GM12801 (cell line): ENCODE data around the gene CFAP221.

Experiments used
- TF ChIP-seq, protein P1 (sequence below): IDR thresholded peaks from one replicate; pipeline ENCODE4 v1.5.1; 2011; ENCODE audit warnings: control low read depth; ENCODE audit not compliant: insufficient read length; ENCODE audit errors: extremely low read depth

The CFAP221 gene

DNA sequence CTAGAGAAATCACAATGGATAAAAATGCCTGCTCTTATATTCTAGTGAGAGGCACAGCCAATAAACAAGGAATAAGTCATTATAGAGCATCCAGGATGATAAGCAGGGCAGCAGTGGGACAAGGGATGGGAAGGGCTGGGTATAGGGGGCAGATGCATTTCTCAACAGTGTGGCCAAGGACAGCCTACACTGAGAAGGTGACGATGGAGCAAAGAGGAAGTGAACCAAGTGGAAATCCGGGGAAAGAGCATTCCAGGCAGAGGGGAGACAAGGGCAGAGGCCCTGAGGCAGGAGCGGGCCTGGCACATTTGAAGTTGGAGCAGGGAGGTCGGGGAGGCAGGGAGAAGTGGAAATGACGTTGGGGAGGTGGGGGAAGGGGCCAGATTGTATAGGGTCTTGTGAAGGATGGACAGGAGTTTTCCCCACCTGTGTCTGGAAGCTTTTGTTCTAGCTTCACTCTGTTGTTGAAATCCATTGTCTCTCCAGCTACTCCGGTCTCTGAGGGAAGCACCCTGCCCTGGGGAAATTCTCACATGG is 152.3 kb downstream of the CFAP221 start:
- TF ChIP-seq, protein P1, sequence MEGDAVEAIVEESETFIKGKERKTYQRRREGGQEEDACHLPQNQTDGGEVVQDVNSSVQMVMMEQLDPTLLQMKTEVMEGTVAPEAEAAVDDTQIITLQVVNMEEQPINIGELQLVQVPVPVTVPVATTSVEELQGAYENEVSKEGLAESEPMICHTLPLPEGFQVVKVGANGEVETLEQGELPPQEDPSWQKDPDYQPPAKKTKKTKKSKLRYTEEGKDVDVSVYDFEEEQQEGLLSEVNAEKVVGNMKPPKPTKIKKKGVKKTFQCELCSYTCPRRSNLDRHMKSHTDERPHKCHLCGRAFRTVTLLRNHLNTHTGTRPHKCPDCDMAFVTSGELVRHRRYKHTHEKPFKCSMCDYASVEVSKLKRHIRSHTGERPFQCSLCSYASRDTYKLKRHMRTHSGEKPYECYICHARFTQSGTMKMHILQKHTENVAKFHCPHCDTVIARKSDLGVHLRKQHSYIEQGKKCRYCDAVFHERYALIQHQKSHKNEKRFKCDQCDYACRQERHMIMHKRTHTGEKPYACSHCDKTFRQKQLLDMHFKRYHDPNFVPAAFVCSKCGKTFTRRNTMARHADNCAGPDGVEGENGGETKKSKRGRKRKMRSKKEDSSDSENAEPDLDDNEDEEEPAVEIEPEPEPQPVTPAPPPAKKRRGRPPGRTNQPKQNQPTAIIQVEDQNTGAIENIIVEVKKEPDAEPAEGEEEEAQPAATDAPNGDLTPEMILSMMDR, result no peak

DNA sequence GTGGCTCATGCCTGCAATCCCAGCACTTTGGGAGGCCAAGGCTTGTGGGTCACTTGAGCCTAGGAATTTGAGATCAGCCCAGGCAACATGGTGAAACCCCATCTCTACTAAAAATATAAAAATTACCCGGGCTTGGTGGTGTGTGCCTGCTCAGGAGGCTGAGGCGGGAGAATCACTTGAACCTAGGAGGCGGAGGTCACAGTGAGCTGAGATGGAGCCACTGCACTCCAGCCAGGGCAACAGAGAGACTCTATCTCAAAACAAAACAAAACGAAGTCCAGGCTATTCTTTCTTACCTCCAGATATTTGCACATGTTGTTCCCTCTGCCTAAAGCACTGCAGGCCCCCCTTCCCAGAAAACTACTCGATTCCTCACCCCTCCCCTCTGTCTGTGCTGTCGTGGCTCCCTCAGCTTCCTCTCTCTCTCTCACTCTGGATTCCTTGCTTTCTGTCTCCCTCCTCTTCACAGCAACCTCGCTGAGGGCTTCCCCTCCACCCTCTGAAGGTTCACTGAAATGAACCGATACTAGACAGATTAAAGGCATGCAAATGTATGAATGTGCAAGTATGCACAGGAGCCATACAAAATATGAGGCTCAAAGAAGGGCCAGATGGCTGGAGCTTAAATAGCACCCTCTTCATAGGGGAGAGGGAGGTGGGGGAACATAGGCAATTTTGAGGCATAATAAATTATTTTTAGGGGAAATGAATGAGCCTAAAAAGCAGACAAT is 153.2 kb downstream of the CFAP221 start:
- TF ChIP-seq, protein P1, result no peak

DNA sequence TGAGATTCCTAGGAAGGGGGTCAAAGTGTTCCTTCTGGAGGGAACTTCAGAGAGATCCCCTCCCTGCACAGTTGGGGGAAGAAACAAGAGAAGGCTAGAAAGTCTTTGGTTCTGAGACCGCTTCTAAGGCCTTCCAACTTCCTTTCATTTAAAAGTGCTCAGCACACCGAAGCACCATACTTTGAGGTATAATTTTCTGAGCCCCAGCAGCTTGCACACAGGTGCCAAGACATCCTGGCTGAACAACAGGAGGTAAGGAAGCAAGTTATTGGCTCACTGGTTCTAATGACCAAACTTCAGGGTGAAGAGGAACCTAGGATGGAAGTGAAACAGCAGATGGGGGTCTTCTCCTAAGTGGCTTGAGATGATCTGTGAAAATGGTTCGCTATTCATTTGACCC is 154.0 kb downstream of the CFAP221 start:
- TF ChIP-seq, protein P1, result no peak

DNA sequence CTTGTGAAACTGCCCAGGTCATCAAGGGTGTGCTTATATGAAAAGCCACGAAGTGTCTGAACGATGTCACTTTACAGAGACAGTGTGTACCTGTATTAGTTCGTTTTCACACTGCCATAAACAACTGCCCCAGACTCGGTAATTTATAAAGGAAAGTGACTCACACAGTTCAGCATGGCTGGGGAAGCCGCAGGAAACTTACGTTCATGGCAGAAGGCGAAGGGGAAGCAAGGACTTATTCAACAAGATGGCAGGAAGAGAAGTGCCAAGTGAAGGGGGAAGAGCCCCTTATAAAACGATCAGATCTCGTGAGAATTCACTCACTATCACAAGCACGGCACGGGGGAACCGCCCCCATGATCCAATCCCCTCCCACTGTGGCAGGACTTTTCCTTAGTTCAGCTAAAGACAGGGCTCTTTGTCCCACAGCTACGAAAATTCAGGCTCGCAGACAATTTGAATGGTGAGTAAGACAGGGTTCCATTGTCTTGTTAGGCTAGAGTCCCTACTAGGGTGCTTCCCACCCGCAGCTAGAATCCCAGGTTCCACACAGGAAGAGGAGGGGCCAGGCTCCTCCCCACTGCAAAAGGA is 154.9 kb downstream of the CFAP221 start:
- TF ChIP-seq, protein P1, result no peak

GRCh38 chr2:119700866-119701265 is 156.6 kb downstream of the CFAP221 start:
- TF ChIP-seq, protein P1, result no peak

DNA sequence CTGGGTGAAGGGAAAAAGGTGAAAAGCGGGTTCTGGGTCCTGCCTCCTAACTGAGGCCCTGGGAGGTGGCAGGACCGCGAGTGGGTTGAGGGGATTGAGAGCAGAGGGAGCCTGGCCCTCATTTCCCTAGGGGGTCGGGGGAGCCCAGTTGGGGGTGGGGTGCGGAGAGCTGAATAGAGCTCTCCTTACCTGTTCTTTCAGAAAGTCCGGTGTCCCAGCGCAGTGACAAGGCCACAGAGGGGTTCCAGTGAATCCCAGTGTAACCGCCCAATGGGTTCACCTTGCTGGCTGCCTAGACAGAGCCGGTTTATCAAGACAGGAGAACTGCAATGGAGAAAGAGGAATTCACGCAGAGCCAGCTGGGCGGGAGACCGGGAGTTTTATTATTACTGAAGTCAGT is 157.1 kb downstream of the CFAP221 start:
- TF ChIP-seq, protein P1, result no peak

GRCh38 chr2:119702203-119702917 is 158.1 kb downstream of the CFAP221 start:
- TF ChIP-seq, protein P1, result no peak
